H9 (cell line): ENCODE results near the gene AARSD1. TPM values are rescaled to one million over a fixed set of nuclear protein-coding genes. Genes with fewer than 3 reads are reported as not detected.

Experiments used
- DNase-seq: peaks from one replicate; pipeline ENCODE4 v3.0.0-alpha.2; 2017
- H2AFZ ChIP-seq: one replicate; pipeline ENCODE4 v1.6.1; 2013; ENCODE audit warnings: mild to moderate bottlenecking, low read length, control low read depth, moderate library complexity
- H2AK5ac ChIP-seq: 2 replicates; pipeline ENCODE4 v1.6.1; 2013; ENCODE audit warnings: low read length, control low read depth, mixed read lengths; ENCODE audit not compliant: insufficient read length
- H2BK120ac ChIP-seq: one replicate; pipeline ENCODE4 v1.6.1; 2013; ENCODE audit warnings: low read depth, mild to moderate bottlenecking, low read length, control low read depth, inconsistent platforms; ENCODE audit not compliant: poor library complexity, severe bottlenecking
- H2BK12ac ChIP-seq: 2 replicates; pipeline ENCODE4 v1.6.1; 2013; ENCODE audit warnings: low read length, control low read depth, mixed read lengths, low read depth; ENCODE audit not compliant: insufficient read length
- H2BK15ac ChIP-seq: 2 replicates; pipeline ENCODE4 v1.6.1; 2013; ENCODE audit warnings: low read depth, low read length, control low read depth
- H2BK20ac ChIP-seq: one replicate; pipeline ENCODE4 v1.6.1; 2013; ENCODE audit warnings: low read depth, mild to moderate bottlenecking, low read length, control low read depth, inconsistent platforms; ENCODE audit not compliant: poor library complexity, severe bottlenecking
- H2BK5ac ChIP-seq: 2 replicates; pipeline ENCODE4 v1.6.1; 2013; ENCODE audit warnings: low read length, control low read depth, mixed read lengths; ENCODE audit not compliant: insufficient read length
- H3K14ac ChIP-seq: 2 replicates; pipeline ENCODE4 v1.6.1; 2013; ENCODE audit warnings: low read length, control low read depth; ENCODE audit not compliant: insufficient read depth
- H3K18ac ChIP-seq: 2 replicates; pipeline ENCODE4 v1.6.1; 2013; ENCODE audit warnings: low read depth, mild to moderate bottlenecking, mixed read lengths, low read length, control low read depth; ENCODE audit not compliant: insufficient read length
- H3K23ac ChIP-seq: 2 replicates; pipeline ENCODE4 v1.6.1; 2013; ENCODE audit warnings: low read length, control low read depth, mixed read lengths, low read depth; ENCODE audit not compliant: insufficient read length
- H3K23me2 ChIP-seq: 2 replicates; pipeline ENCODE4 v1.6.1; 2013; ENCODE audit warnings: low read depth, mild to moderate bottlenecking, mixed read lengths, low read length, control low read depth; ENCODE audit not compliant: insufficient read length, poor library complexity, severe bottlenecking
- H3K27ac ChIP-seq: 2 replicates; pipeline ENCODE4 v1.5.1; 2013; ENCODE audit warnings: low read length, control low read depth, mixed read lengths, low read depth; ENCODE audit not compliant: insufficient read length
- H3K27me3 ChIP-seq: 2 replicates; pipeline ENCODE4 v1.6.1; 2013; ENCODE audit warnings: low read length, control low read depth, inconsistent platforms; ENCODE audit not compliant: insufficient read depth
- H3K4ac ChIP-seq: 2 replicates; pipeline ENCODE4 v1.6.1; 2013; ENCODE audit warnings: low read depth, mild to moderate bottlenecking, control low read depth, inconsistent platforms, low read length, moderate library complexity
- H3K4me1 ChIP-seq: 2 replicates; pipeline ENCODE4 v1.6.1; 2013; ENCODE audit warnings: low read length, control low read depth, inconsistent platforms; ENCODE audit not compliant: insufficient read depth
- H3K4me2 ChIP-seq: 2 replicates; pipeline ENCODE4 v1.6.1; 2013; ENCODE audit warnings: low read length, control low read depth, mixed read lengths; ENCODE audit not compliant: insufficient read length, insufficient read depth
- H3K56ac ChIP-seq: 2 replicates; pipeline ENCODE4 v1.6.1; 2013; ENCODE audit warnings: low read depth, mild to moderate bottlenecking, mixed read lengths, low read length, control low read depth; ENCODE audit not compliant: insufficient read length
- H3K79me1 ChIP-seq: 2 replicates; pipeline ENCODE4 v1.6.1; 2013; ENCODE audit warnings: low read depth, mild to moderate bottlenecking, moderate library complexity, low read length, control low read depth, inconsistent platforms; ENCODE audit not compliant: insufficient read depth, poor library complexity, severe bottlenecking
- H3K79me2 ChIP-seq: 2 replicates; pipeline ENCODE4 v1.6.1; 2013; ENCODE audit warnings: low read length, control low read depth, inconsistent platforms; ENCODE audit not compliant: insufficient read depth
- H3K9ac ChIP-seq: 2 replicates; pipeline ENCODE4 v1.6.1; 2013; ENCODE audit warnings: low read length, control low read depth, mixed read lengths; ENCODE audit not compliant: insufficient read length; ENCODE audit errors: extremely low read depth
- H3K9me3 ChIP-seq: one replicate; pipeline ENCODE4 v1.6.1; 2013; ENCODE audit warnings: low read depth, low read length, inconsistent platforms; ENCODE audit not compliant: control insufficient read depth
- H3T11ph ChIP-seq: one replicate; pipeline ENCODE4 v1.6.1; 2013; ENCODE audit warnings: mild to moderate bottlenecking, low read length, control low read depth, inconsistent platforms
- H4K20me1 ChIP-seq: one replicate; pipeline ENCODE4 v1.6.1; 2013; ENCODE audit not compliant: control insufficient read depth, insufficient read length, insufficient read depth
- H4K5ac ChIP-seq: 2 replicates; pipeline ENCODE4 v1.6.1; 2013; ENCODE audit warnings: low read depth, mild to moderate bottlenecking, mixed read lengths, low read length, control low read depth; ENCODE audit not compliant: insufficient read length
- H4K8ac ChIP-seq: replicated peaks from 2 replicates; pipeline ENCODE4 v1.6.1; 2013; ENCODE audit warnings: low read length, control low read depth, mixed read lengths, low read depth; ENCODE audit not compliant: insufficient read length
- H4K91ac ChIP-seq: 2 replicates; pipeline ENCODE4 v1.6.1; 2013; ENCODE audit warnings: low read depth, mild to moderate bottlenecking, moderate library complexity, mixed read lengths, low read length, control low read depth; ENCODE audit not compliant: insufficient read length
- H3K27ac Mint-ChIP-seq, 3 experiments: 2 replicates in 2 of 3; 3 replicates in 1 of 3; pipeline ENCODE4 v1.8.0; 2020 to 2021; ENCODE audit warnings: mixed read lengths in 3 of 3, mild to moderate bottlenecking in 1 of 3, moderate library complexity in 1 of 3
- H3K27me3 Mint-ChIP-seq: 2 replicates; pipeline ENCODE4 v1.8.0; 2021; ENCODE audit warnings: low read depth, mild to moderate bottlenecking, moderate library complexity, mixed read lengths
- H3K36me3 Mint-ChIP-seq, 3 experiments: 2 replicates in 2 of 3; 3 replicates in 1 of 3; pipeline ENCODE4 v1.8.0; 2020 to 2021; ENCODE audit warnings: low read depth in 3 of 3, mixed read lengths in 3 of 3; ENCODE audit not compliant: insufficient read depth in 1 of 3
- H3K4me1 Mint-ChIP-seq, 2 experiments: 2 replicates each; pipeline ENCODE4 v1.8.0; 2020; ENCODE audit warnings: mixed read lengths in 2 of 2
- H3K4me3 Mint-ChIP-seq, 2 experiments: 2 replicates in 1 of 2; 3 replicates in 1 of 2; pipeline ENCODE4 v1.8.0; 2020 to 2021; ENCODE audit warnings: mild to moderate bottlenecking in 2 of 2, mixed read lengths in 2 of 2, moderate library complexity in 1 of 2
- H3K9me3 Mint-ChIP-seq, 2 experiments: 2 replicates in 1 of 2; 3 replicates in 1 of 2; pipeline ENCODE4 v1.8.0; 2020; ENCODE audit warnings: mild to moderate bottlenecking in 2 of 2, mixed read lengths in 2 of 2, moderate library complexity in 1 of 2
- WGBS: extraction: QIAGEN DNeasy Blood & Tissue Kit; methylation state at CpG from one replicate; pipeline ENCODE4 v1.1.7; 2013; ENCODE audit warnings: missing lambda C conversion rate, low lambda C conversion rate, mixed read lengths; ENCODE audit not compliant: insufficient read length; ENCODE audit errors: extremely low coverage; 5-methylcytosine and 5-hydroxymethylcytosine counted together
- total RNA-seq: library from RNA; stranded (reverse); gene quantifications from 2 replicates; pipeline ENCODE4 v1.2.1, GENCODE V29; 2021
- TF ChIP-seq, protein P1 (sequence below): fragments of 200-600 bp; sonication (generic); conservative IDR thresholded peaks from 3 replicates; pipeline ENCODE4 v1.8.0; 2021; ENCODE audit warnings: antibody characterized with exemption, mild to moderate bottlenecking

Gene AARSD1
- total RNA-seq, 1 experiment from 2014 or later, result 68.7 TPM

DNA sequence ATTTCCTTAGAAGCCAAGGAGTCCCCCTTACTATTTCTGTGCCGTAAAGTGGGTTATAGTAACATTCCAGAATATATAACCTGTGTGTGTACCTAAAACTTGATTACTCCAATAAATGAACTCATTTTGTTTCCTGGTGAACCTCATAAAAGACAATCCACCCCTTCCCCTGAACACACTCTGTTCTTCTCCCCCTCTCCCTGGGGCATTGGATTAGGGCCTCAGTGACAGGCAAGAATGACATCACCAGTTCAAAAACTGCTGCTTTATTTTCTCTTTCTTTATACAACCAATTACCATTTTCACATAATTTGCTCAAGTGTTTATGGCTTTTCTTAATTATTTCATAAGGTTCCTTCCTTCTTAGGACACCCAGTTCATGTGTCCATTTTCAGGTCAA, 17.4 kb downstream of the AARSD1 start:
- Histone ChIP-seq H2AK5ac (no peak overlapping the region), H3K4me2 (no peak overlapping the region), H3K56ac (no peak overlapping the region), H4K20me1 (no peaks in the 10 kb centered on the region), H3K79me1 (no peaks in the 10 kb centered on the region), H3K23me2 (no peaks in the 10 kb centered on the region), H3K23ac (no peak overlapping the region), H3K9ac (no peak overlapping the region), H3T11ph (no peak overlapping the region), H2BK15ac (no peak overlapping the region), H3K27ac (no peak overlapping the region), H4K8ac (no peak overlapping the region), H4K5ac (no peak overlapping the region), H2BK20ac (no peak overlapping the region), H3K27me3 (no peaks in the 10 kb centered on the region), H2AFZ (no peak overlapping the region), H3K4ac (no peak overlapping the region), H3K79me2 (no peaks in the 10 kb centered on the region), H3K9me3 (no peaks in the 10 kb centered on the region), H2BK120ac (no peak overlapping the region), H2BK12ac (no peak overlapping the region), H4K91ac (no peak overlapping the region), H3K4me1 (no peaks in the 10 kb centered on the region), H3K14ac (no peak overlapping the region), H2BK5ac (no peak overlapping the region), H3K18ac (no peak overlapping the region)
- no peak for DNase-seq
- Mint-ChIP-seq H3K9me3 (no peaks in the 10 kb centered on the region), H3K4me1 (no peaks in the 10 kb centered on the region), H3K27ac (no peak overlapping the region), H3K27me3 (no peaks in the 10 kb centered on the region), H3K36me3 (peaks cover 12 to 27% (median 21%) of the 10 kb centered on the region in 3 experiments; a peak in 6 of 7 replicates), H3K4me3 (no peak overlapping the region)
- no CpG with 5 or more reads among the region's 1 CpG for WGBS
- TF ChIP-seq, protein P1, sequence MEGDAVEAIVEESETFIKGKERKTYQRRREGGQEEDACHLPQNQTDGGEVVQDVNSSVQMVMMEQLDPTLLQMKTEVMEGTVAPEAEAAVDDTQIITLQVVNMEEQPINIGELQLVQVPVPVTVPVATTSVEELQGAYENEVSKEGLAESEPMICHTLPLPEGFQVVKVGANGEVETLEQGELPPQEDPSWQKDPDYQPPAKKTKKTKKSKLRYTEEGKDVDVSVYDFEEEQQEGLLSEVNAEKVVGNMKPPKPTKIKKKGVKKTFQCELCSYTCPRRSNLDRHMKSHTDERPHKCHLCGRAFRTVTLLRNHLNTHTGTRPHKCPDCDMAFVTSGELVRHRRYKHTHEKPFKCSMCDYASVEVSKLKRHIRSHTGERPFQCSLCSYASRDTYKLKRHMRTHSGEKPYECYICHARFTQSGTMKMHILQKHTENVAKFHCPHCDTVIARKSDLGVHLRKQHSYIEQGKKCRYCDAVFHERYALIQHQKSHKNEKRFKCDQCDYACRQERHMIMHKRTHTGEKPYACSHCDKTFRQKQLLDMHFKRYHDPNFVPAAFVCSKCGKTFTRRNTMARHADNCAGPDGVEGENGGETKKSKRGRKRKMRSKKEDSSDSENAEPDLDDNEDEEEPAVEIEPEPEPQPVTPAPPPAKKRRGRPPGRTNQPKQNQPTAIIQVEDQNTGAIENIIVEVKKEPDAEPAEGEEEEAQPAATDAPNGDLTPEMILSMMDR, result no peak
